K562 (cell line): ENCODE measurements around the gene EFCAB8. TPM values are rescaled to one million over a fixed set of nuclear protein-coding genes. Genes with fewer than 3 reads are reported as not detected.

Source experiments
- ATF3 ChIP-seq, 2 experiments: fragments of 450-650 bp in 1 of 2; sonication (generic) in 1 of 2; formaldehyde crosslinking in 1 of 2; IDR thresholded peaks in 1 of 2; conservative IDR thresholded peaks in 1 of 2; 2 replicates each; pipeline versions ENCODE4 v1.6.1 to v1.8.1; 2016 to 2023; ENCODE audit warnings: mild to moderate bottlenecking in 2 of 2, moderate library complexity in 2 of 2, inconsistent platforms in 1 of 2, missing genetic modification reagents in 1 of 2
- ERF ChIP-seq: fragments of 450-650 bp; formaldehyde crosslinking; IDR thresholded peaks from 2 replicates; pipeline ENCODE4 v1.4.0; 2020; ENCODE audit warnings: mild to moderate bottlenecking, mixed read lengths
- ESRRB ChIP-seq: fragments of 250-450 bp; sonication (Bioruptor Pico); IDR thresholded peaks from 2 replicates; pipeline ENCODE4 v1.5.0; 2020; ENCODE audit warnings: mild to moderate bottlenecking, moderate library complexity, borderline replicate concordance
- EZH2 ChIP-seq: IDR thresholded peaks from 2 replicates; pipeline ENCODE4 v1.6.1; 2012; ENCODE audit warnings: low read depth, mild to moderate bottlenecking, inconsistent platforms, low read length, borderline replicate concordance
- GTF2F1 ChIP-seq: IDR thresholded peaks from 2 replicates; pipeline ENCODE4 v1.6.1; 2011; ENCODE audit warnings: low read depth, low read length, improper control_type of control experiment
- MAFK ChIP-seq: IDR thresholded peaks from 2 replicates; pipeline ENCODE4 v1.6.1; 2011; ENCODE audit warnings: low read length, improper control_type of control experiment
- RREB1 ChIP-seq: fragments of 250-450 bp; sonication (Bioruptor Pico); IDR thresholded peaks from 2 replicates; pipeline ENCODE4 v1.4.0; 2020
- SMAD2 ChIP-seq: fragments of 150-350 bp; IDR thresholded peaks from 2 replicates; pipeline ENCODE4 v1.6.1; 2014; ENCODE audit warnings: low read depth, mild to moderate bottlenecking, low read length
- SRSF7 ChIP-seq: fragments of 200-400 bp; formaldehyde crosslinking; optimal IDR thresholded peaks from 2 replicates; pipeline ENCODE3; 2017; ENCODE audit warnings: mild to moderate bottlenecking, low read depth, low read length
- TAF15 ChIP-seq: fragments of 200-400 bp; formaldehyde crosslinking; IDR thresholded peaks from 2 replicates; pipeline ENCODE4 v1.6.1; 2017; ENCODE audit warnings: mild to moderate bottlenecking, low read depth, low read length, moderate library complexity
- ZBTB9 ChIP-seq: fragments of 450-650 bp; formaldehyde crosslinking; IDR thresholded peaks from 2 replicates; pipeline ENCODE4 v1.4.0; 2020; ENCODE audit warnings: mild to moderate bottlenecking, moderate library complexity
- ZNF280B ChIP-seq: fragments of 250-450 bp; sonication (Bioruptor Pico); IDR thresholded peaks from 2 replicates; pipeline ENCODE4 v1.5.1; 2021; ENCODE audit warnings: mild to moderate bottlenecking
- ZNF518B ChIP-seq: fragments of 250-450 bp; sonication (Bioruptor Pico); IDR thresholded peaks from 2 replicates; pipeline ENCODE4 v1.5.0; 2021; ENCODE audit warnings: mild to moderate bottlenecking, moderate library complexity
- polyA plus RNA-seq, 8 experiments: library from polyadenylated mRNA; depleted of rRNA in 4 of 8; stranded (reverse) in 5 of 8; unstranded in 3 of 8; fragments of >200 nt; fragmentation: Nextera tagmentation in 2 of 8; fragmentation: Illumina TruSeq in 1 of 8; extraction: Ambion mirVana in 2 of 8; extraction: Trizol in 1 of 8; gene quantifications; 2 replicates each; pipeline versions ENCODE4 v1.2.1 to v1.2.3, GENCODE V29; 2011 to 2014; ENCODE audit warnings: inconsistent platforms in 1 of 8, missing spikeins in 1 of 8
- total RNA-seq, 7 experiments: library from RNA; depleted of rRNA in 6 of 7; stranded (reverse); fragments of >200 nt in 6 of 7; fragmentation: Illumina TruSeq in 2 of 7; extraction: Trizol in 2 of 7; gene quantifications; 2 replicates each; pipeline versions ENCODE4 v1.2.1 to v1.2.3, GENCODE V29; 2011 to 2021; ENCODE audit warnings: low replicate concordance in 1 of 7

EFCAB8 gene
- total and polyA plus RNA-seq, 9 of the 15 experiments (the other 6 are each of a cell fraction or from before 2014, with no cell fraction given) = 0.03 to 0.18 (median 0.11) TPM; not detected in 6

GRCh38 chr20:32819992-32820697 is 38.6 kb upstream of the EFCAB8 start (continued):
- TF ChIP-seq ZBTB9 (CRISPR knock-in tag) (no peak), SMAD2 (no peak), ZNF518B (no peak), TAF15 (no peak), ERF (CRISPR knock-in tag) (no peak), ESRRB (CRISPR knock-in tag) (no peak), RREB1 (CRISPR knock-in tag) (no peak), ZNF280B (no peak), ATF3 (IDR thresholded peaks at IDR 0.05) (no peak), ATF3 (CRISPR knock-in tag; conservative IDR thresholded peaks at IDR 0.05) (no peak), MAFK (no peak), GTF2F1 (no peak), SRSF7 (no peak), EZH2 (no peak)
